HTERT RPE-1 (cell line): ENCODE results near the gene PARD3.

Experiments used
- in situ Hi-C: fragments of 300-500 bp; cut with MboI; formaldehyde crosslinking; loops from 4 replicates; pipeline ENCODE4 v1.14.3; 2020; ENCODE audit warnings: low sequenced_read_pairs

Gene PARD3

DNA sequence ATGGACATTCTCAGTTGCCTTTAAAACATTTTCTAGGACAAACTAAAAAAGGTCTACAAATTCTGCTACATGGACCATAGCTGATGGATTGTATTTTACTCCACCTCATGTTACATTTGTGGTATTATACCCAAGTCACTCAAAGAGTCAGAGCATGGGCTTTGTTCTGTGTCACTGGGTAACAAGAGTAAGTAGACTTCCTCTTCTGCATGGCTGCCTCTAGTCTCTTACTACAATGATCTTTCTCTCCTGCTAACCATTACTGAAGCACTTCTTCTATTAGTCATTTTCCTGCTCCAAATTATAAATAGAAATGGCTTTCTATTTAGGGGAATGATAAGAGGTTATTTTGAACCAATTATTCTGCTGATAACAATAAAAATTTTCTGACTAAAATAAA lies 753.3 kb downstream of the PARD3 start:
- in situ Hi-C loops = no loop called here
